HG03066 (cell line): ENCODE results near the gene ESF1.
"Not testable (repeated sequence)": the region's sequence is repeated elsewhere in the genome, so short reads cannot be mapped to it uniquely, and the experiment has no call there.

Source experiments
- ATAC-seq: cut with Tn5 transposase; IDR thresholded peaks from one replicate; pipeline ENCODE4 v1.9.1; 2021; ENCODE audit warnings: low read depth; ENCODE audit not compliant: unreplicated experiment

ESF1 gene

DNA sequence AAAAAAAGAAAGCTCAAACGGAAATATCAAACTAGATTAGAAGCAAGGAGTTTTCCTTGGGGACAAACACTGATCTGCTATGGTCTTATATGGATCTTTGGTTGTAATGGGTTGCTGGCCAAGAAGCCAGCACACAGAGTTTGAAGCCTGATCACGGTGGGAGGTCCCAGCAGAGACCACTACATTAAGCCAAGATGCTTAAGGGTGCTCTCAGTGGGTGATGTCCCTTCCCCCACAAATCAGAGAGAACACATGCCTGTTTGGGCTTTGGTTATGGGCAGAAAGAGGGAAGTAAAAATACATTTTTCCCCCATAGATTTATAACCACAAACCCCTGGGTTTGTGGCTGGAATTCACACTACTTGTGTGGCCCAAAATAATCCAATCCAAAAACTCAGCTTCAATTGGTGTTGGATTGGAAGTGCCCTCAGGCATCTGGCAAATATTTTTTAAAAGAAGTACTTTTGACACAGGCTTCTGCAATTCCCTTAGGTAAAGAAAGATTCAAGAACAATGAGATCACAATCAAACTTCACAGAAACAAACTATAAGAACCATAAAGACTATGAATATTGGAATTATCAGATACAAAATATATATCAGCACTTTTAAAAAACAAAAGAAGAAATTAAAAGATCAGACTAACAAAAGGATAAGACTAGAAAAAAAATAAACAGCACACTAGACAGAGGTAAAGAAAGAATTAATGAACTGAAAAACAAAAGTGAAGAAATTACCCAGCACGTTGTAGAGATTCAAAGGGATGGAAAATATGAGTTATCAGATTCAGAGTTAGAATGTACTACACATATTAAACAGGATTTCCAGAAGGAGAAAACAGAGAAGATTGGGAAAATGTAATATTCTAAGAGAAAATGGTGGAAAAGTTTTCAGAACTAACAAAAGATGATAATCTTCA is 44.7 kb downstream of the ESF1 start:
- ATAC-seq, result no peak

DNA sequence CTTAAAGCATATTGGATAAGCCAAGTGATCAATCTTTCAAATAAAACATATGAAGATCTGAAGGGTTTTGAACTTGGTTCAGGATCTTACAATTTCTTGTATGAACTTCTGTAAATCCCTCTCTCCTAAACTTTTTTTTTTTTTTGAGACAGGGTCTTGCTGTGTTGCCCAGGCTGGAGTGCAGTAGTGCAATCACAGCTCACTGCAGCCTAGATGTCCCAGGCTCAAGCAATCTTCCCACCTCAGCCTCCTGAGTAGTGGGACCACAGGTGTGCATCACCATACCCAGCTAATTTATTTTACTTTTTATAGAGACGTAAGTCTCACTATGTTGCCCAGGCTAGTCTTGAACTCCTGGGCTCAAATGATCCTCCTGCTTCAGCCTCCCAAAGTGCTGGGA is 46.5 kb downstream of the ESF1 start:
- not testable (repeated sequence) for ATAC-seq

GRCh38 chr20:13736436-13737191 is 48.1 kb downstream of the ESF1 start:
- ATAC-seq, result no peak

DNA sequence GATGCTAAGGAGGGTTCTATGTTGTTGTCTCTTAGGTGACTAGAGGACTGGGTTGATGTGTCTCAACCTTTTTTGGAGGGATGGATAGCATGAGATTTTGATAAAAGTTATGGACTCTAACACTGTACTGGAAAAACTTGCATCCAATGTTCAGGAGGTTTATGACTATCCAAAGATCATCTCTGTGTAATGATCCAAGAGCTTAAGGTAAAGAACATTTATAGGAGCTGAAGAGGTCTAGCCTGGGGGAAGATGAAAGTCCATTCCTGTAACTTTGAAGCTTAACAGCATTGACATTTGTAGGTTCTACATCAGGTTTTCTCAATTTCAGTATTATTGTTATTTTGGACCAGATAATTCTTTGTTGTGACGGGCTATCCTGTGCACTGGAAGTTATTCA is 48.9 kb downstream of the ESF1 start:
- ATAC-seq, result no peak

DNA sequence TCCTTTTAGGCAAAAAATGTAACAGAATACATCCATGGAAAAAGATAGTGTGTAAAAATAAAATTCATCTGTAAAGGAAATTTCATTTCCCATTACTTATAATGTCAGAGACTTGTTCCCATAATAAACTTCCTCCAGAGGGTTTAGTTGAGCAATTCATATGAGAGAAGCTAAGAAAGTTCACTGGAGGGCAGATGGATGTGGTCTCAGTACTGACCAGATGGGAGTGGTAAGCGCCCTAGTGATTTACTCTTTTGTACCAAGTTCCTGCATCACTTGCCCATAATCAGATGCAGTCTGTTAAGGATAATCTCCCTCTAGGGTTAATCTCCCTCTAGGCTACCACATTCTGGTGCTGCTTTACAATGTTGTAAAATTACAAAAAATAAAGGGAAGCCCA is 61.7 kb downstream of the ESF1 start:
- no peak for ATAC-seq

DNA sequence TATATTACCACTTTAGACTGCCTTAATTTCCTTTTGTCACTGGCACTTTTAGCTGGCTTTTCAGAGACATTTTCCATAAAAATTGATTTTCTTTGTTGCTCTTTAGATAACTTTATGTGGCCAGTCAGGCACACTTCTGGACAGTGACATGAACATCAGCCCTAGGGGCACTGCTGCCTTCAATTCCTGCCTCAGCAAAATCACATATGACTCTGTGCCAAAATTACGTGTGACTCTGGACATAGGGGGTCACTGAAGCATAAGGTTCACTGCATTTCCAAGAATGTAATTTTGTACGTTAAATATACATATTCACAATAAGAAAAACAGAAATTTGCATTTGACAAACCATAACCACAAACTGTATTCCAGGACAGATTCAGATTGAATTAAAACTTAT is 66.5 kb downstream of the ESF1 start:
- ATAC-seq, result peak; percentile 35

GRCh38 chr20:13717631-13718044 is 67.1 kb downstream of the ESF1 start:
- ATAC-seq, result peak; percentile 85

DNA sequence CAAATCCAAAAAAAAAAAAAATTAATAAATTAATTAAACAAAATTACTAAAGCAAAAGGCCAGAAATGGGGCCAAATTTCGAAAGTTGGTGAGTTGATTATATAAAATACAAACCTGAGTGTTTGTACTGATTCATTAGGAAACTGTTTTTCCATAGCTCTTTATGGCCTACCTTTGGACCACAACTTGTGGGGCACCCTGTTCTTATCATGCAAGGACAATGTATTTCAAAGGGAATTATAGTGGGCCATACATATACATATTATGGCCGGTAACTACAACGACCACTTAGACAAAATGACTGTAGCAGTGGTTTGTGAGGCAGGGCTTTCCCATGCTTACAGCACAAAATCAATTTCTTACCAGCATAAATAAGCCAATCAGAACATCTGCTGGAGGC is 69.5 kb downstream of the ESF1 start:
- no peak for ATAC-seq

DNA sequence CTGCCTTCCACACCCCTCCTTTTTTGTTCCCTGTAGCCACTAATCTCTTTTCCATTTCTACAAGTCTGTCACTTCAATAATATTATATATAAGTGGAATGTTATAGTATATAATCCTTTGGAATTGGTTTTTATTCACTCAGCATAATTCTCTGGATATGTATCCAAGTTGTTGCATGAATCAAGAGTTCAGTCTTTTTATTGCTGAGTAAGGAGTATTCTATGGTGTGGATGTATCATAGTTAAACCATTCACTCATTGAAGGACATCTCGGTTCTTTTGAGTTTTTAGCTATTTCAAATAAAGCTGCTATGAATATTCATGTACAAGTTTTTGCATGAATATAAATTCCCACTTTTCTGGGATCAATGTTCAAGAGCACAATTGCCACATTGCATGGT is 76.5 kb downstream of the ESF1 start:
- ATAC-seq, result no peak

- no peak for ATAC-seq
Observed at GRCh38 chr20:13703265-13703664, 81.5 kb downstream of the ESF1 start.

DNA sequence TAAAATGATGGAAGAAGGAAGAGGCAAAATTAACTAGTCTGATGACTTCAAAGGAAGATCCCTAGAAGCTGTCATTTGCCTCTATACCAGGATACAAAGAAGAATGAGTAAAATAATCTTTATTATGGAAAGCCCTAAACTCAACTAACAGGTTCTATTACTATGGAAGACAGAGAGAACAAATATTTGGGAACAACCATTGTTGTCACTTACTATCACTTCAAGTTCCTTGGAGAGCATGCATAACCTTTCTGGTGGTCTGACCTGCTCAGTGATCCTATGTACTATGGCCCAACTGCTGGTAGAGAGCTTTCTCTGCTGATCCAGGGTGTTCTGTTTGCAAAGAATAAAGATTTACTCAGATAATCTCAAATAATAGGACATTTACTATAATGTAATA is 83.2 kb downstream of the ESF1 start:
- ATAC-seq, result no peak

DNA sequence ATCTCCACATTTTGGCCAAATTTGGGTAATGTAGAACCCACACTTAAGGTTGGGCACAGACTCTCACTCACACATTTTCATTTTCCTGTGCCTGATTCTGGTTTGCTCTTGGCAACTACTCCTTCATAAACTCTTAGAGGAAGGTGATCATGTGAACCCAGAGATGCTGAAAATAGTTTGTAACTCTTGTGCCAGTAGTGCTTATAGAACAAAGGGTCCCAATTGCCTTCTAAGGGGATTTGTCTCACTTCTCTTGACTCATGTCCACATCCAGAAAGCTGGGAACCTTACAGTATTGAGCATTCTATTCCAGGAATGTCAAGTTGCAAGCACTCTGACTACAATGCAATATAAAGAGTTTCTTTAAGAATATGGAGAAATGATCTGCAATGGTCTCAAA is 84.0 kb downstream of the ESF1 start:
- no peak for ATAC-seq

DNA sequence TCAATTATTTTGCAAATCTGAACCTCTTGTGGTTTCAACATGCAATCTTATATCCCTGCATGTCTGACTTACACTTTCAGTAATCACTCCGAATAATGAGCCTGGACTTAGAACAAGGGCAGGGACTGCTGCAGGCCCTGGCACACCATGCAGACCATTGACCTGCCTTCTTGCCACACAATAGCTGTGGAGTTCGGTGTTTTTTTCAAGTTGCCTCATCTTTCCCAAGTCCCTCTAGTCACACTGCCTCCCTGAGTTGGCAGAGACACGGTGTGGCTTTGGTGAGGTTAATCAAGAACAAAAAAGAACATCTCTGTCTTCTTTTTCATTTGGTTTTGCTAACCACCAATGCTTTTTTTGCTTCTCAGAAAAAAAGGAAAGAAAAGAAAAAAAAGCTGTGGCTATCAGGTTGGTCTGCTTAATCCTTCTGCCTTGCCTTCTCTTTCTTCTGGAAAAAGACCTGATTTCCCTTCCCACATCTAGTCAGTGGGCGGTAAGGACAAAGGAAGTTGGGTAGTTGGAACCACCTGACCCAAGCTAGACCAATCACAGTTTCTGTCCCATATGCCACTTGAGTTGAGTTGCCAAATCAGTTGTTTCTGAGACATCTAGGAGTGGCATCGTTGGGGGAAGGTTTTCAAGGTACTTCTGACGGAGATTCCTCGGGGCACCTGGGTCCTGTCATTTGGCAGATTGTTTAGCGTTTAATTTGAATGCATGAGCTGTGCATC is 90.1 kb downstream of the ESF1 start:
- ATAC-seq, result no peak

DNA sequence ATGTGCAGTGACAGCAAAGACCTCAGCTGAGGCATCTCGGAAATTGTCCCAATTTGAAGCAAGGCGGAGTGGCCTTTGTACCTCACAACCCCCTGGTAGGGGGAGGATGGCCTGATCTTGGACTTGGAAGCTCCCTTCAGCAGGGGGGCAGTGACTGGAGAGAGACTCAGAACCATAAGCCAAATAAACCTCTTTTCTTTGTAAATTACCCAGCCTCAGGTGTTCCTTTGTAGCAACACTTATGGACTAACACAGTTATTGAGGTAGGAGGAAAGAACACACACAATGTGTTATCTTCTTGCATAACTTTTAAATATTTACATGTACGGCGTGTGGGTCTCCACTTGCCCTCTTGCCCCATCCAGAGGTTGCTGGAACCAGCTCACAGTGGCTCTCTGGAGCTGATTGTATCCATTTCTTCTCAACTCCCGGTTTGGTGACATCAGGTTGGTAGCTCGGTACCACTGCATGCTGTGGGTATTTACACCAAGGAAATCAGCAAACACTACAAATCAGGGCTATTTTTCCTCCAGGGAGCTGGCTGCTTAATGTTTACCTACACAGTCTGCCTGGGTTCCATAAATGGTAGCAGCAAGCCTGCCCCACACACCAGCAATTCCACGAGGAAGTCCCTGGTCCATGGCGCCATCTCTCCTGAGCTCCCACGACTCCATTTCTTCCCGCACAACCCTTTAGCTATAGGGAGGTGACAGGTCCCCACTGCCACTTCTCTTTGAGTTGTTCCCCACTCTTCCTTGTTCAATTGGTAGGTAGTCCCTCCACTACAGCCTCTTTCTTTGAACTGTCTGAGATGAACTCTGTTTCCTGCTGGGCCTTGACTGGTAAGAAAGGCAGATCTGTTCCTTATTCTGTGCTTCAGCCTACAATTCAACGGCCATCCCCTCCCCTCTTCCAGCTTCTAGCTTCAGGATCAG is 91.7 kb downstream of the ESF1 start:
- ATAC-seq, result no peak

DNA sequence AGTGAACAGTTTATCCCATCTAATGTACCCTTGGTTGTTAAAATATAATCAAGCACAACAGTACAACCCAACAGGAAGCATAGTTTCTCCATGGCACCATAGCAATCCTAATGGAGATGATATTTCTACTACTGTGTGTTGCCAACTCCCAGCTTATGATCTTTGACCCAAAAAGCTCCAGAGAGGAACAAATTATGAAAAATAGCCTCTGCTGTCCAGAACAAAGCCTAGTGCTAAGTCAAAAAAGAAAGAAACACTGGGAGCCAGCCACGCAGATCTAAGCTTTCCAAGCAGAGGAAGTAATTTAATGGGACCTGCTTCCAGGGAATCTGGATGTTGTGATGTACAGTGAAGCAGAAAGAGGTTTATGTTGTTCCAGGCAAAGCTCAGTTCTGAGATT is 93.8 kb downstream of the ESF1 start:
- no peak for ATAC-seq

GRCh38 chr20:13687815-13688214 is 96.9 kb downstream of the ESF1 start:
- no peak for ATAC-seq

- no peak for ATAC-seq
Observed at GRCh38 chr20:13685623-13686022, 99.1 kb downstream of the ESF1 start.

- peak; percentile 73 for ATAC-seq
Observed at GRCh38 chr20:13684566-13685222, 100.0 kb downstream of the ESF1 start.

GRCh38 chr20:13683833-13684232 is 100.9 kb downstream of the ESF1 start:
- no peak for ATAC-seq
